Stomach (tissue), 9 donors: ENCODE measurements around the gene TGFB1. TPM values are rescaled to one million over a fixed set of nuclear protein-coding genes. Genes with fewer than 3 reads are reported as not detected.

Experiments used
- DNase-seq, 2 donors: peaks; one replicate each; pipeline versions ENCODE4 v3.0.0 to v3.0.0-alpha.2; 2013 to 2019
- H3K27ac ChIP-seq, 5 donors: fragments of 200-600 bp in 4 of 5; sonication (generic) in 4 of 5; one replicate each; pipeline ENCODE4 v1.5.1; 2013 to 2019; ENCODE audit warnings: mild to moderate bottlenecking in 1 of 5, moderate library complexity in 1 of 5
- H3K27me3 ChIP-seq, 3 donors: fragments of 200-600 bp; sonication (generic); one replicate each; pipeline ENCODE4 v1.5.1; 2017 to 2019; ENCODE audit warnings: mixed run types in 1 of 3
- H3K36me3 ChIP-seq, 4 donors: fragments of 200-600 bp; sonication (generic); 1 replicate in 3 of 4; 2 replicates in 1 of 4; pipeline ENCODE4 v1.5.1; 2016 to 2019
- H3K4me1 ChIP-seq, 4 donors: fragments of 200-600 bp; sonication (generic); one replicate each; pipeline ENCODE4 v1.5.1; 2016 to 2019
- H3K4me3 ChIP-seq, 4 donors: fragments of 200-600 bp; sonication (generic) in 3 of 4; one replicate each; pipeline ENCODE4 v1.5.1; 2016 to 2019; ENCODE audit warnings: mild to moderate bottlenecking in 1 of 4
- H3K9me3 ChIP-seq, 4 donors: fragments of 200-600 bp; sonication (generic); one replicate each; pipeline ENCODE4 v1.5.1; 2016 to 2019
- EP300 ChIP-seq: sonication (generic); formaldehyde crosslinking; IDR thresholded peaks from one replicate; pipeline ENCODE4 v1.6.1; 2017; ENCODE audit warnings: antibody characterized with exemption
- POLR2A ChIP-seq, 4 donors: fragments of 450-650 bp; IDR thresholded peaks; one replicate each; pipeline ENCODE4 v1.6.1; 2016; ENCODE audit warnings: antibody characterized with exemption in 4 of 4, control low read depth in 2 of 4, mild to moderate bottlenecking in 1 of 4, moderate library complexity in 1 of 4
- POLR2AphosphoS5 ChIP-seq, 3 donors: sonication (generic); formaldehyde crosslinking; IDR thresholded peaks; one replicate each; pipeline ENCODE4 v1.6.1; 2016; ENCODE audit warnings: antibody characterized with exemption in 3 of 3
- WGBS, 5 donors: extraction: QIAGEN DNeasy Blood & Tissue Kit in 3 of 5; methylation state at CpG; one replicate each; pipeline versions ENCODE4 v1.1.5 to v1.1.7; 2013 to 2018; 5-methylcytosine and 5-hydroxymethylcytosine counted together
- intact Hi-C: fragments of 100-400 bp; cut with DNase I; formaldehyde crosslinking; loops from one replicate; pipeline ENCODE4 v1.15.1; 2023; ENCODE audit warnings: low total_unique reads
- polyA plus RNA-seq, 3 donors: library from polyadenylated mRNA; stranded (reverse); fragments of 200-250 nt; gene quantifications; one replicate each; pipeline ENCODE4 v1.2.3, GENCODE V29; 2013
- total RNA-seq, 5 donors: library from RNA; depleted of rRNA; stranded (reverse); fragments of >200 nt; gene quantifications; one replicate each; pipeline versions ENCODE4 v1.1.0 to v1.2.3, GENCODE V29; 2014 to 2016
- TF ChIP-seq, protein P1 (sequence below), 7 experiments: fragments of 450-650 bp in 4 of 7; fragments of 200-600 bp in 3 of 7; sonication (generic) in 3 of 7; IDR thresholded peaks; one replicate each; pipeline ENCODE4 v1.5.1; 2016 to 2019; ENCODE audit warnings: antibody characterized with exemption in 7 of 7, control low read depth in 2 of 7, mild to moderate bottlenecking in 1 of 7
- donor health status: healthy with polysubstance abuse.
- donor health status: Bipolar disorder and iron deficiency.
- donor health status: healthy.

The TGFB1 gene
- total and polyA plus RNA-seq, 8 donors, result 1.3 to 54.3 (median 14.5) TPM

DNA sequence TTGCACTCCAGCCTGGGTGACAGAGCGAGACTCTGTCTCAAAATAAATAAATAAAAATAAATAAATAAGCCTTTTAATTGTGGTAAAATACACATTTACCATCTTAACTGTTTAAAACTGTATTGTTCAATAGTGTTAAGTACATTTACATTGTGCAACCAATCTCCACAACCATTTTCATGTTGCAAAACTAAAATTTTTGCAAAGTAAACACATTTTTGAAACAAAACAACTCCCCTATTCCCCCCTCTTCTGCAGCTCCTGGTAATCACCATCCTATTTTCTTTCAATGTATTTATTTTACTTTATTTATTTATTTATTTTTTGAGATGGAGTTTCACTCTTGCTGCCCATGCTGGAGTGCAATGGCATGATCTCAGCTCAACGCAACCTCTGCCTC lies 16.0 kb upstream of the TGFB1 start:
- Histone ChIP-seq H3K9me3 (no peaks in the 10 kb centered on the region), H3K4me3 (no peak overlapping the region), H3K27ac (no peak overlapping the region), H3K27me3 (no peaks in the 10 kb centered on the region), H3K36me3 (no peaks in the 10 kb centered on the region), H3K4me1 (peaks cover 24 to 49% (median 32%) of the 10 kb centered on the region in 4 donors)
- no peak for TF ChIP-seq POLR2AphosphoS5 (IDR thresholded peaks at IDR 0.05)
- TF ChIP-seq EP300, result no peak
- no peak for TF ChIP-seq POLR2A (IDR thresholded peaks at IDR 0.05)
- TF ChIP-seq, protein P1, sequence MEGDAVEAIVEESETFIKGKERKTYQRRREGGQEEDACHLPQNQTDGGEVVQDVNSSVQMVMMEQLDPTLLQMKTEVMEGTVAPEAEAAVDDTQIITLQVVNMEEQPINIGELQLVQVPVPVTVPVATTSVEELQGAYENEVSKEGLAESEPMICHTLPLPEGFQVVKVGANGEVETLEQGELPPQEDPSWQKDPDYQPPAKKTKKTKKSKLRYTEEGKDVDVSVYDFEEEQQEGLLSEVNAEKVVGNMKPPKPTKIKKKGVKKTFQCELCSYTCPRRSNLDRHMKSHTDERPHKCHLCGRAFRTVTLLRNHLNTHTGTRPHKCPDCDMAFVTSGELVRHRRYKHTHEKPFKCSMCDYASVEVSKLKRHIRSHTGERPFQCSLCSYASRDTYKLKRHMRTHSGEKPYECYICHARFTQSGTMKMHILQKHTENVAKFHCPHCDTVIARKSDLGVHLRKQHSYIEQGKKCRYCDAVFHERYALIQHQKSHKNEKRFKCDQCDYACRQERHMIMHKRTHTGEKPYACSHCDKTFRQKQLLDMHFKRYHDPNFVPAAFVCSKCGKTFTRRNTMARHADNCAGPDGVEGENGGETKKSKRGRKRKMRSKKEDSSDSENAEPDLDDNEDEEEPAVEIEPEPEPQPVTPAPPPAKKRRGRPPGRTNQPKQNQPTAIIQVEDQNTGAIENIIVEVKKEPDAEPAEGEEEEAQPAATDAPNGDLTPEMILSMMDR (IDR thresholded peaks at IDR 0.05), result no peak
- intact Hi-C loops, result no loop called here
- WGBS, 5 donors, result 94 to 100% (median 98%) methylated on average over 2 of the region's 2 CpGs
- no peak for DNase-seq

DNA sequence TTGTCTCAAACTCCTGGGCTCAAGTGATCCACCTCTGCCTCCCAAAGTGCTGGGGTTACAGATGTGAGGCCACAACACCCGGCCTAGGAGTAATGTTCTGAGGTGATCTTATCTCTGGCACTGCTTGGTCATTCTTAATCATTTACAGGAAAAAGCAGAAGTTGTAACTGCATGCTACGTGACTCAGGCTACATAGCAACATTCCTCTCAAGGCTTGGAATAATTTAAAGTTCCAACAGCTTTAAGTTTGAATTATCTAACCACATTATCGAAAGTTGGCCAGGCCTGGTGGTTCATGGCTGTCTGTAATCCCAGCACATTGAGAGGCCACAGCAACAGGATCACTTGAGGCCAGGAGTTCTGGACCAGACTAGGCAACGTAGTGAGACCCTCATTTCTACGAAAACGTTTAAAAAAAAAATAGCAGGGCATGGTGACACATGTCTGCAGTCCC lies 14.2 kb upstream of the TGFB1 start:
- Histone ChIP-seq H3K27me3 (no peaks in the 10 kb centered on the region), H3K9me3 (no peaks in the 10 kb centered on the region), H3K36me3 (no peaks in the 10 kb centered on the region), H3K4me3 (no peak overlapping the region), H3K27ac (peak overlapping the region; percentile 49 to 82 (median 69)), H3K4me1 (peaks cover 23 to 48% (median 32%) of the 10 kb centered on the region in 4 donors)
- TF ChIP-seq, protein P1 (IDR thresholded peaks at IDR 0.05), result no peak
- no peak for TF ChIP-seq EP300
- TF ChIP-seq POLR2A (IDR thresholded peaks at IDR 0.05), result no peak
- TF ChIP-seq POLR2AphosphoS5 (IDR thresholded peaks at IDR 0.05), result peak in 1 of 3 donors; percentile 13
- peak in 1 of 2 donors; percentile 59 for DNase-seq
- intact Hi-C loops, result no loop called here
- 30 to 46% (median 34%) methylated on average over 6 of the region's 6 CpGs for WGBS, 5 donors

DNA sequence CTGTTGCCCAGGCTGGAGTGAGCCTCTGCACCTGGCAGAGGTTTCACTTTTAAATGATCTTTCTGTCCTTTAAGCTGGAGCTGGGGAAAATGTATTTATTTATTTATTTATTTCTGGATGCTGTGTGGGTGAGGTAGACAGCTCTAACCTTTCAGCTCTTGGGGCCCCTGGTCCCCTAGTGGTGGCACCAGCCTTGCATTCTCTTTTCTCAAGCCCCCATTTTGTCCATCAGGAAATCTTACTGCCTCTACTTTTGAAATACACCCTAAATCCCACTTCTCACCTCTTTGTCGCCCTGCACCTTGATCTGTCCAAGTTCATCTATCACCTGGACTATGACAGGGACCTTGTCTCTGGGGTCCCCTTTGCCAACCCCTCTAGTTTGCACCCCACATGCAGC lies 12.4 kb upstream of the TGFB1 start:
- DNase-seq, result no peak
- no peak overlapping the region for H3K4me3 ChIP-seq
- TF ChIP-seq POLR2A (IDR thresholded peaks at IDR 0.05), result no peak
- no peak for TF ChIP-seq POLR2AphosphoS5 (IDR thresholded peaks at IDR 0.05)
- TF ChIP-seq, protein P1 (IDR thresholded peaks at IDR 0.05), result no peak
- no peak for TF ChIP-seq EP300
- WGBS, 5 donors, result 94 to 100% (median 96%) methylated on average over 1 of the region's 1 CpG
- no peaks in the 10 kb centered on the region for H3K36me3 ChIP-seq
- H3K4me1 ChIP-seq, result peaks cover 27 to 55% (median 37%) of the 10 kb centered on the region in 4 donors
- no peaks in the 10 kb centered on the region for H3K27me3 ChIP-seq
- H3K27ac ChIP-seq, result no peak overlapping the region
- H3K9me3 ChIP-seq, result no peaks in the 10 kb centered on the region
- intact Hi-C loops, result no loop called here

DNA sequence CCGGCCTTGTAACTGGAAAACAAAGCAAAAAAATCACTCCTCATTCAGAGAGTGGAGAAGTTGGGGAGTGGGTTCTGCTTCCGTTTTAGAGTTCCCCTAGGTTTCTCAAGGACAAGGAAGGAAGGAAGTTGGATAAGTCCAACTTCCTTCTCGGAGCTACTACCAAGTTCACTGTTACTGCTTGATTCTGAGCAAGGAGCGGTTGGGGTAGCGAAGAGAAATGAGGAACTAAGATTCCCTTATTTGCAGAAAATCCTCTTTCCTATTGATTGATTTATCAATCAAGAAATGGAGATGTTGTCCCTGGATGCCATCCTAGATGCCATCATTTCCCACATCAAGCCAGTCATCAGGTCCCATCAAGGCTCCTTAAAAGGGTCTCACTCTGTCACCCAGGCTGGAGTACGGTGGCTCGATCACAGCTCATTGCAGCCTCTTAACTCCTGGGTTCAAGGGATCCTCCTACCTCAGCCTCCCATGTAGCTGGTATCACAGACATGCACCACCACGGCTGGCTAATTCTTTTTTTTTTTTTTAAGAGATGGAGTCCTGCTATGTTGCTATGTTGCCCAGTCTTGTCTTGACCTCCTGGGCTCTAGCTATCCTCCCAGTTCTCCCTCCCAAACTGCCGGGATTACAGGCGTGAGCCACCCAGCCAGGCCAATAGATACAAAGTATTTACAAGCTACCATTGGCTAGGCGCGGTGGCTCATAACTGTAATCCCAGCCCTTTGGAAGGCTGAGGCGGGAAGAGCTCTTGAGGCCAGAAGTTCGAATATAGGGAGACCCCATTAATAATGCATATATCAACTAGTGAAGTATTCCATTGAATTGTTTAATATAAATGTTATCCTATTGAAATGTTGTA lies 11.0 kb upstream of the TGFB1 start:
- WGBS, 5 donors, result 74 to 78% (median 76%) methylated on average over 14 of the region's 14 CpGs
- DNase-seq, result no peak
- peak overlapping the region; percentile 92 to 99 (median 95) for H3K27ac ChIP-seq
- TF ChIP-seq POLR2A (IDR thresholded peaks at IDR 0.05), result no peak
- TF ChIP-seq POLR2AphosphoS5 (IDR thresholded peaks at IDR 0.05), result no peak
- TF ChIP-seq, protein P1 (IDR thresholded peaks at IDR 0.05), result no peak
- H3K36me3 ChIP-seq, result no peaks in the 10 kb centered on the region
- H3K4me1 ChIP-seq, result peaks cover 27 to 55% (median 37%) of the 10 kb centered on the region in 4 donors
- intact Hi-C loops, result no loop called here
- H3K4me3 ChIP-seq, result peak overlapping the region; percentile 51 to 76 (median 66)
- H3K27me3 ChIP-seq, result no peaks in the 10 kb centered on the region
- H3K9me3 ChIP-seq, result no peaks in the 10 kb centered on the region
